ENCODE results near the gene LTBP2.

DNA sequence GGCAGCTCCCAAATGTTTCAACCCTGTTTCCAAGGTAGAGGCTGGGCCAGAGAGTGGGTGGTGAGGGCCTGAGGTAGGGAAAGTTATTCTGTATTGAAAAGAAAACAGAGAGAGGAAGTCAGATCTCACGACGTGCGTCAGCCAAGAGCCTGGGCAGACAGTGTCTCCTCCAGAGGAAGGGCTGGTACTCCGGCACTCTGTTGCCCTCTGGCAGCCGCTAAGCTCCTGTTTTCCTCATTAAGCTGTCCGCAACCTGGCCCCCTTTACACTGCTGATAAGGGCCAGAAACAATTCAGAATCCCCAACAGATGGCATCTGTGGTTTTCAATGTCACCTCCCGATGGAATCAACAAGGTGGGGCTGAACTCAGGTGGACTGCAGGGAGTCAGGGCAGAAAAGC is 26.0 kb upstream of the LTBP2 start:
- TF ChIP-seq SPI1 (IDR thresholded peaks at IDR 0.05; ENCODE audit: borderline replicate concordance, low read depth) (no peak), POLR2AphosphoS5 (IDR thresholded peaks at IDR 0.05; ENCODE audit: low read depth) (no peak), GABPA (IDR thresholded peaks at IDR 0.05; ENCODE audit: low read depth) (no peak)
- TF ChIP-seq, protein P1, sequence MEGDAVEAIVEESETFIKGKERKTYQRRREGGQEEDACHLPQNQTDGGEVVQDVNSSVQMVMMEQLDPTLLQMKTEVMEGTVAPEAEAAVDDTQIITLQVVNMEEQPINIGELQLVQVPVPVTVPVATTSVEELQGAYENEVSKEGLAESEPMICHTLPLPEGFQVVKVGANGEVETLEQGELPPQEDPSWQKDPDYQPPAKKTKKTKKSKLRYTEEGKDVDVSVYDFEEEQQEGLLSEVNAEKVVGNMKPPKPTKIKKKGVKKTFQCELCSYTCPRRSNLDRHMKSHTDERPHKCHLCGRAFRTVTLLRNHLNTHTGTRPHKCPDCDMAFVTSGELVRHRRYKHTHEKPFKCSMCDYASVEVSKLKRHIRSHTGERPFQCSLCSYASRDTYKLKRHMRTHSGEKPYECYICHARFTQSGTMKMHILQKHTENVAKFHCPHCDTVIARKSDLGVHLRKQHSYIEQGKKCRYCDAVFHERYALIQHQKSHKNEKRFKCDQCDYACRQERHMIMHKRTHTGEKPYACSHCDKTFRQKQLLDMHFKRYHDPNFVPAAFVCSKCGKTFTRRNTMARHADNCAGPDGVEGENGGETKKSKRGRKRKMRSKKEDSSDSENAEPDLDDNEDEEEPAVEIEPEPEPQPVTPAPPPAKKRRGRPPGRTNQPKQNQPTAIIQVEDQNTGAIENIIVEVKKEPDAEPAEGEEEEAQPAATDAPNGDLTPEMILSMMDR (IDR thresholded peaks at IDR 0.05; ENCODE audit: insufficient read depth, low read length), result no peak
- TF ChIP-seq, protein P2, sequence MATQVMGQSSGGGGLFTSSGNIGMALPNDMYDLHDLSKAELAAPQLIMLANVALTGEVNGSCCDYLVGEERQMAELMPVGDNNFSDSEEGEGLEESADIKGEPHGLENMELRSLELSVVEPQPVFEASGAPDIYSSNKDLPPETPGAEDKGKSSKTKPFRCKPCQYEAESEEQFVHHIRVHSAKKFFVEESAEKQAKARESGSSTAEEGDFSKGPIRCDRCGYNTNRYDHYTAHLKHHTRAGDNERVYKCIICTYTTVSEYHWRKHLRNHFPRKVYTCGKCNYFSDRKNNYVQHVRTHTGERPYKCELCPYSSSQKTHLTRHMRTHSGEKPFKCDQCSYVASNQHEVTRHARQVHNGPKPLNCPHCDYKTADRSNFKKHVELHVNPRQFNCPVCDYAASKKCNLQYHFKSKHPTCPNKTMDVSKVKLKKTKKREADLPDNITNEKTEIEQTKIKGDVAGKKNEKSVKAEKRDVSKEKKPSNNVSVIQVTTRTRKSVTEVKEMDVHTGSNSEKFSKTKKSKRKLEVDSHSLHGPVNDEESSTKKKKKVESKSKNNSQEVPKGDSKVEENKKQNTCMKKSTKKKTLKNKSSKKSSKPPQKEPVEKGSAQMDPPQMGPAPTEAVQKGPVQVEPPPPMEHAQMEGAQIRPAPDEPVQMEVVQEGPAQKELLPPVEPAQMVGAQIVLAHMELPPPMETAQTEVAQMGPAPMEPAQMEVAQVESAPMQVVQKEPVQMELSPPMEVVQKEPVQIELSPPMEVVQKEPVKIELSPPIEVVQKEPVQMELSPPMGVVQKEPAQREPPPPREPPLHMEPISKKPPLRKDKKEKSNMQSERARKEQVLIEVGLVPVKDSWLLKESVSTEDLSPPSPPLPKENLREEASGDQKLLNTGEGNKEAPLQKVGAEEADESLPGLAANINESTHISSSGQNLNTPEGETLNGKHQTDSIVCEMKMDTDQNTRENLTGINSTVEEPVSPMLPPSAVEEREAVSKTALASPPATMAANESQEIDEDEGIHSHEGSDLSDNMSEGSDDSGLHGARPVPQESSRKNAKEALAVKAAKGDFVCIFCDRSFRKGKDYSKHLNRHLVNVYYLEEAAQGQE (IDR thresholded peaks at IDR 0.05; ENCODE audit: insufficient replicate concordance, low read depth), result no peak
